K562 (cell line): Measurements from ENCODE around the gene MIER2. TPM values are rescaled to one million over a fixed set of nuclear protein-coding genes. Genes with fewer than 3 reads are reported as not detected.

Experiments used
- ATAC-seq: fragments of 200-7000 bp; cut with Tn5 transposase; 3 replicates; pipeline ENCODE4 v1.9.1; 2020; ENCODE audit warnings: moderate library complexity
- BruUV-seq: library from RNA; stranded (reverse); fragments of 400-500 nt; replicated peaks from 2 replicates; lab custom pipeline; 2021; lab: Mats Ljungman, UMichigan
- CTCF ChIA-PET: fragments of 300-600 bp; formaldehyde crosslinking; extraction: SDS; loops from one replicate; lab custom pipeline; 2021; ENCODE audit warnings: low intra/inter-chr PET ratio; lab: Yijun Ruan, JAX
- POLR2A ChIA-PET: fragments of 300-600, 350-650 bp; sonication (Branson Sonifier 250); formaldehyde crosslinking; extraction: SDS; loops from one replicate; lab custom pipeline; 2021; ENCODE audit warnings: antibody characterized with exemption, inconsistent platforms; lab: Yijun Ruan, JAX
- DNase-seq, 4 experiments: peaks; one replicate each; pipeline versions ENCODE4 v3.0.0 to v3.0.0-alpha.2; 2011 to 2018; ENCODE audit warnings: low spot score in 3 of 4, mixed read lengths in 3 of 4; ENCODE audit errors: extremely low read depth in 1 of 4
- FAIRE-seq: peaks from 2 replicates; lab custom pipeline; 2011; peaks lifted over from hg19 to GRCh38; lab: Jason Lieb, UNC
- H2AFZ ChIP-seq: 2 replicates; pipeline ENCODE4 v1.6.0; 2011; ENCODE audit warnings: low read depth, low read length, control low read depth, inconsistent platforms
- H3K27ac ChIP-seq: fragments of 200-600 bp; 3 replicates; pipeline ENCODE4 v1.8.0; 2011; ENCODE audit warnings: low read depth, mild to moderate bottlenecking, control low read depth, inconsistent platforms, low read length, moderate library complexity, mixed read lengths; ENCODE audit errors: extremely low read depth
- H3K27me3 ChIP-seq, 2 experiments: fragments of 300-600 bp in 1 of 2; 2 replicates in 1 of 2; 3 replicates in 1 of 2; pipeline versions ENCODE4 v1.6.0 to v1.8.0; 2011; ENCODE audit warnings: inconsistent platforms in 2 of 2, low read length in 2 of 2, mild to moderate bottlenecking in 1 of 2, mixed read lengths in 1 of 2, moderate library complexity in 1 of 2; ENCODE audit not compliant: control insufficient read depth in 2 of 2, insufficient read depth in 2 of 2
- H3K36me3 ChIP-seq: fragments of 300-600 bp; 3 replicates; pipeline ENCODE4 v1.8.0; 2011; ENCODE audit warnings: mild to moderate bottlenecking, low read length, inconsistent platforms; ENCODE audit not compliant: control insufficient read depth, insufficient read depth
- H3K4me1 ChIP-seq, 2 experiments: fragments of 200-600 bp in 1 of 2; replicated peaks in 1 of 2; 2 replicates in 1 of 2; 3 replicates in 1 of 2; pipeline versions ENCODE4 v1.5.1 to v1.8.0; 2011; ENCODE audit warnings: inconsistent platforms in 2 of 2, low read length in 2 of 2, mild to moderate bottlenecking in 1 of 2, mixed read lengths in 1 of 2, moderate library complexity in 1 of 2; ENCODE audit not compliant: control insufficient read depth in 2 of 2, insufficient read depth in 2 of 2
- H3K4me2 ChIP-seq: 2 replicates; pipeline ENCODE4 v1.6.1; 2011; ENCODE audit warnings: low read length, control low read depth, inconsistent platforms, mixed read lengths; ENCODE audit not compliant: insufficient read depth
- H3K4me3 ChIP-seq: fragments of 200-600 bp; sonication (generic), shearing (Covaris generic); 2 replicates; pipeline ENCODE4 v1.5.1; 2016; ENCODE audit warnings: control low read depth, inconsistent platforms
- H3K79me2 ChIP-seq: fragments of 200-600 bp; 3 replicates; pipeline ENCODE4 v1.8.0; 2011; ENCODE audit warnings: low read length, inconsistent platforms; ENCODE audit not compliant: control insufficient read depth, insufficient read depth
- H3K9ac ChIP-seq, 2 experiments: 2 replicates each; pipeline versions ENCODE4 v1.6.0 to v1.6.1; 2011; ENCODE audit warnings: low read depth in 2 of 2, low read length in 2 of 2, control low read depth in 1 of 2, inconsistent platforms in 1 of 2, mild to moderate bottlenecking in 1 of 2, mixed read lengths in 1 of 2; ENCODE audit not compliant: insufficient read depth in 1 of 2
- H3K9me1 ChIP-seq: one replicate; pipeline ENCODE4 v1.6.0; 2011; ENCODE audit warnings: inconsistent platforms, mild to moderate bottlenecking, low read length, moderate library complexity; ENCODE audit not compliant: control insufficient read depth, insufficient read depth
- H3K9me3 ChIP-seq: replicated peaks from 2 replicates; pipeline ENCODE4 v1.5.1; 2011; ENCODE audit warnings: low read depth, low read length, inconsistent platforms; ENCODE audit not compliant: control insufficient read depth, insufficient read depth
- H4K20me1 ChIP-seq: replicated peaks from 2 replicates; pipeline ENCODE4 v1.6.1; 2011; ENCODE audit warnings: low read length, inconsistent platforms, mixed read lengths; ENCODE audit not compliant: control insufficient read depth, insufficient read depth
- CC2D1A ChIP-seq: fragments of 450-650 bp; IDR thresholded peaks from 2 replicates; pipeline ENCODE4 v1.6.1; 2017; ENCODE audit warnings: mild to moderate bottlenecking
- CGGBP1 ChIP-seq: fragments of 250-450 bp; sonication (Bioruptor Pico); IDR thresholded peaks from 2 replicates; pipeline ENCODE4 v1.9.0; 2021; ENCODE audit warnings: mild to moderate bottlenecking
- CHD7 ChIP-seq: fragments of 200-600 bp; sonication (generic); IDR thresholded peaks from one replicate; pipeline ENCODE4 v1.6.1; 2012; ENCODE audit warnings: mild to moderate bottlenecking, low read depth, low read length, inconsistent platforms
- DEAF1 ChIP-seq: fragments of 450-650 bp; formaldehyde crosslinking; IDR thresholded peaks from 2 replicates; pipeline ENCODE4 v1.4.0; 2020; ENCODE audit warnings: mild to moderate bottlenecking, moderate library complexity
- DNMT1 ChIP-seq: fragments of 450-650 bp; IDR thresholded peaks from 2 replicates; pipeline ENCODE4 v1.6.1; 2016; ENCODE audit warnings: antibody characterized with exemption, mild to moderate bottlenecking
- ETV6 ChIP-seq, 3 experiments: fragments of 150-350 bp in 1 of 3; sonication (generic) in 1 of 3; formaldehyde crosslinking in 1 of 3; IDR thresholded peaks; 2 replicates each; pipeline versions ENCODE4 v1.6.1 to v1.8.0; 2014 to 2022; ENCODE audit warnings: borderline replicate concordance in 2 of 3, low read depth in 2 of 3, antibody characterized with exemption in 1 of 3, low read length in 1 of 3, mild to moderate bottlenecking in 1 of 3, missing genetic modification reagents in 1 of 3
- RFX5 ChIP-seq: IDR thresholded peaks from 2 replicates; pipeline ENCODE4 v1.6.1; 2011; ENCODE audit warnings: low read depth, mild to moderate bottlenecking, improper control_type of control experiment, low read length
- ZNF3 ChIP-seq: fragments of 250-450 bp; sonication (Bioruptor Pico); IDR thresholded peaks from 2 replicates; pipeline ENCODE4 v1.5.0; 2021; ENCODE audit warnings: mild to moderate bottlenecking, moderate library complexity
- WGBS: fragments of 100-300 bp; shearing (Covaris generic); methylation state at CpG from one replicate; pipeline ENCODE4 v1.1.6; 2016; ENCODE audit warnings: low coverage, mixed read lengths; ENCODE audit not compliant: insufficient coverage; ENCODE audit errors: missing lambda C conversion rate; 5-methylcytosine and 5-hydroxymethylcytosine counted together
- in situ Hi-C: fragments of 300-500 bp; cut with MboI; formaldehyde crosslinking; loops from 4 replicates; pipeline ENCODE4 v1.15.0; 2018; ENCODE audit warnings: inconsistent platforms, mixed read lengths
- intact Hi-C: fragments of 100-400 bp; cut with micrococcal nuclease; formaldehyde crosslinking; loops from 2 replicates; pipeline ENCODE4 v1.14.2; 2022
- polyA plus RNA-seq, 8 experiments: library from polyadenylated mRNA; depleted of rRNA in 4 of 8; stranded (reverse) in 5 of 8; unstranded in 3 of 8; fragments of >200 nt; fragmentation: Nextera tagmentation in 2 of 8; fragmentation: Illumina TruSeq in 1 of 8; extraction: Ambion mirVana in 2 of 8; extraction: Trizol in 1 of 8; gene quantifications; 2 replicates each; pipeline versions ENCODE4 v1.2.1 to v1.2.3, GENCODE V29; 2011 to 2014; ENCODE audit warnings: inconsistent platforms in 1 of 8, missing spikeins in 1 of 8
- total RNA-seq, 7 experiments: library from RNA; depleted of rRNA in 6 of 7; stranded (reverse); fragments of >200 nt in 6 of 7; fragmentation: Illumina TruSeq in 2 of 7; extraction: Trizol in 2 of 7; gene quantifications; 2 replicates each; pipeline versions ENCODE4 v1.2.1 to v1.2.3, GENCODE V29; 2011 to 2021; ENCODE audit warnings: low replicate concordance in 1 of 7

The MIER2 gene
- total and polyA plus RNA-seq, 9 of the 15 experiments (the other 6 are each of a cell fraction or from before 2014, with no cell fraction given): 0.46 to 34.7 (median 15.6) TPM

GRCh38 chr19:370641-371330 is 26.2 kb upstream of the MIER2 start:
- no peak overlapping the region for H3K27ac ChIP-seq
- no peaks in the 10 kb centered on the region for H3K79me2 ChIP-seq
- ChIA-PET POLR2A (interaction anchor here (0.6 to 1.3 kb wide), 3 partner anchors 9 to 202 kb away, joined by 3 to 6 read pairs (median 4); no protein-coding TSS in a partner anchor), CTCF (no interaction called here)
- H3K9me1 ChIP-seq: no peaks in the 10 kb centered on the region
- DNase-seq (no peak), FAIRE-seq (no peak), ATAC-seq (no peak)
- peaks cover 0 to 31% of the 10 kb centered on the region in 2 experiments; a peak in 3 of 5 replicates for H3K4me1 ChIP-seq
- no peak overlapping the region for H3K4me3 ChIP-seq
- no peaks in the 10 kb centered on the region for H3K36me3 ChIP-seq
- peaks cover 81 to 100% of the 10 kb centered on the region in 2 experiments for H3K27me3 ChIP-seq
- H4K20me1 ChIP-seq: no peaks in the 10 kb centered on the region; the same call in 1 of the 2 replicates
- BruUV-seq: no TSS peak
- H3K9ac ChIP-seq: no peak overlapping the region
- in situ Hi-C loops: no loop called here
- 12% methylated on average over 32 of the region's 43 CpGs for WGBS
- intact Hi-C loops: no loop called here
- H2AFZ ChIP-seq: no peak overlapping the region
- H3K9me3 ChIP-seq: no peaks in the 10 kb centered on the region
- no peak overlapping the region for H3K4me2 ChIP-seq
- no peak for TF ChIP-seq CC2D1A
- TF ChIP-seq RFX5: no peak
- TF ChIP-seq DEAF1: no peak
- TF ChIP-seq ETV6 (IDR thresholded peaks at IDR 0.05; ENCODE audit: borderline replicate concordance in 1 of 2, low read depth in 2 of 2, low read length in 1 of 2): no peak
- no peak for TF ChIP-seq ETV6 (CRISPR knock-in tag; IDR thresholded peaks at IDR 0.05; ENCODE audit: borderline replicate concordance)
- TF ChIP-seq DNMT1: no peak
- TF ChIP-seq CGGBP1 (CRISPR knock-in tag): no peak
- TF ChIP-seq CHD7: no peak
- TF ChIP-seq ZNF3 (CRISPR knock-in tag): no peak
